ENCODE results near the gene HNRNPLL.

DNA sequence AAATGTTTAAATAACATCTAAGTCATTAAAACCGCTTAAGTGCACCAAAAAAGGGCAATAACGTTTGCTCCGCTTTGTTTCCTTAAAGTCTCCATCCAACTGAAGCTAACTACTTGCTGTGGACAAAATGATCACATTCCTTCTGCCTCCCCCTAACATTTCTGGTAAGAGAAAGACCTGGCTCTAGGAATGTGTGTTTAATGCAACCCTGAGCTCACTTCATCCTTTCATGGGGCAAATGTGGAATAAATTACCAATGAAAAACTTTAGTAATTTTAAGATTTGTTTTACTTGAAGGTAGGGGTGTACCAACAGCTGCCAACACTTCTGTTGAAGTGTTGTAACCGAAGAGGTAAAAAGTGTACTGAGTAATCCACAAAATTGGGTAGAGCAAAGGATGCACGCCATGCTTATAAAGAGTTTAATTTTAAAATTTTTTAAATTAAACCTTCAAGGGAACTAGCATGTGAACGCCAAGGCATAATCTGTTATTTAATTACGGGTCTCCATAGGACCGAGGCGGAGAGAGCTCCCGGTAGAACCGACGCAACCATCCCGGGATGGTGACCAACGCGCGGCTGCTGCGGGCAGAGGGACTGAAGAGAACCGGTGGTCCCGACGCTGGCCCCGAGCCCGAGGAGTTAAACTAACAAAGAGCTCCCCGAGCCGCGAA lies 1.1 kb downstream of the HNRNPLL start:
- TF ChIP-seq, protein P1, sequence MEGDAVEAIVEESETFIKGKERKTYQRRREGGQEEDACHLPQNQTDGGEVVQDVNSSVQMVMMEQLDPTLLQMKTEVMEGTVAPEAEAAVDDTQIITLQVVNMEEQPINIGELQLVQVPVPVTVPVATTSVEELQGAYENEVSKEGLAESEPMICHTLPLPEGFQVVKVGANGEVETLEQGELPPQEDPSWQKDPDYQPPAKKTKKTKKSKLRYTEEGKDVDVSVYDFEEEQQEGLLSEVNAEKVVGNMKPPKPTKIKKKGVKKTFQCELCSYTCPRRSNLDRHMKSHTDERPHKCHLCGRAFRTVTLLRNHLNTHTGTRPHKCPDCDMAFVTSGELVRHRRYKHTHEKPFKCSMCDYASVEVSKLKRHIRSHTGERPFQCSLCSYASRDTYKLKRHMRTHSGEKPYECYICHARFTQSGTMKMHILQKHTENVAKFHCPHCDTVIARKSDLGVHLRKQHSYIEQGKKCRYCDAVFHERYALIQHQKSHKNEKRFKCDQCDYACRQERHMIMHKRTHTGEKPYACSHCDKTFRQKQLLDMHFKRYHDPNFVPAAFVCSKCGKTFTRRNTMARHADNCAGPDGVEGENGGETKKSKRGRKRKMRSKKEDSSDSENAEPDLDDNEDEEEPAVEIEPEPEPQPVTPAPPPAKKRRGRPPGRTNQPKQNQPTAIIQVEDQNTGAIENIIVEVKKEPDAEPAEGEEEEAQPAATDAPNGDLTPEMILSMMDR (conservative IDR thresholded peaks at IDR 0.05; ENCODE audit: low read depth, low read length) = no peak
- no peak for TF ChIP-seq EZH2 (IDR thresholded peaks at IDR 0.05; ENCODE audit: borderline replicate concordance, low read depth, low read length, poor library complexity, severe bottlenecking)
